Upper lobe of right lung (tissue), 1 donor: ENCODE results near the gene ART4. TPM values are rescaled to one million over a fixed set of nuclear protein-coding genes. Genes with fewer than 3 reads are reported as not detected.

Experiments
- ATAC-seq: fragments of 200-7000 bp; cut with Tn5 transposase; one replicate; pipeline ENCODE4 v1.9.1; 2020; ENCODE audit warnings: mild to moderate bottlenecking, moderate library complexity
- DNase-seq: peaks from one replicate; pipeline ENCODE4 v3.0.0-alpha.2; 2020
- H3K27ac ChIP-seq: fragments of 200-600 bp; one replicate; pipeline ENCODE4 v1.8.0; 2022
- H3K27me3 ChIP-seq: fragments of 200-600 bp; one replicate; pipeline ENCODE4 v1.8.0; 2022; ENCODE audit warnings: mild to moderate bottlenecking
- H3K36me3 ChIP-seq: fragments of 200-600 bp; one replicate; pipeline ENCODE4 v1.8.0; 2022
- H3K4me1 ChIP-seq: fragments of 200-600 bp; one replicate; pipeline ENCODE4 v1.8.0; 2022
- H3K4me3 ChIP-seq: fragments of 200-600 bp; one replicate; pipeline ENCODE4 v1.8.0; 2022; ENCODE audit warnings: mild to moderate bottlenecking
- H3K9me3 ChIP-seq: fragments of 200-600 bp; one replicate; pipeline ENCODE4 v1.8.0; 2022
- intact Hi-C: fragments of 100-400 bp; cut with DNase I; formaldehyde crosslinking; loops from one replicate; pipeline ENCODE4 v1.11.0; 2022
- total RNA-seq: library from RNA; stranded (reverse); fragmentation: NEBNext Ultra II Directional; extraction: Animal tissue kit (Norgen Biotek cat#: 25700); gene quantifications from one replicate; pipeline ENCODE4 v1.2.1, GENCODE V29; 2021
- TF ChIP-seq, protein P1 (sequence below): fragments of 200-600 bp; IDR thresholded peaks from one replicate; pipeline ENCODE4 v1.8.0; 2022; ENCODE audit warnings: antibody characterized with exemption
- donor health status: DM: no; HTN: yes; CAD: no; lungs with severe emphysema.

Gene ART4
- total RNA-seq, 1 donor from 2014 or later, result 5.7 TPM

DNA sequence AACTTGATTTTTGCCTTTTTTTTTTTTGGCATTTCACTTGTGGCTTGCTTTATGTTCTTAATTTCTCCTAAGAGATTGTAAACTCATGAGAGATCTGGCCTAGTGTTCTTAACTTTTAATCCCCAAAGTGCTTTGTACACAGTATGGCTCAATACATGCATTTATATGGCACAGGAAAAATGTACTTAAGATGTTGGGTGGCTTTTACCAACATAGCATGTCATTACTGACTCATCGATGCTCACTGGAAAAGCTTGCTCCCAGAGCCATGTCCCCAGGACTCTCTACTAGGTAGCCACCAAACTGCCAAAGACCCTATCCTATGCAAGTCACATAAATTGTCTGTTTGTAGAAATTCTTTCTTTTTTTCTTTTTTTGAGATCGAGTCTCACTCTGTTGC is 16.3 kb downstream of the ART4 start:
- intact Hi-C loops, result no loop called here

GRCh38 chr12:14826491-14826890 is 16.8 kb downstream of the ART4 start:
- TF ChIP-seq, protein P1, sequence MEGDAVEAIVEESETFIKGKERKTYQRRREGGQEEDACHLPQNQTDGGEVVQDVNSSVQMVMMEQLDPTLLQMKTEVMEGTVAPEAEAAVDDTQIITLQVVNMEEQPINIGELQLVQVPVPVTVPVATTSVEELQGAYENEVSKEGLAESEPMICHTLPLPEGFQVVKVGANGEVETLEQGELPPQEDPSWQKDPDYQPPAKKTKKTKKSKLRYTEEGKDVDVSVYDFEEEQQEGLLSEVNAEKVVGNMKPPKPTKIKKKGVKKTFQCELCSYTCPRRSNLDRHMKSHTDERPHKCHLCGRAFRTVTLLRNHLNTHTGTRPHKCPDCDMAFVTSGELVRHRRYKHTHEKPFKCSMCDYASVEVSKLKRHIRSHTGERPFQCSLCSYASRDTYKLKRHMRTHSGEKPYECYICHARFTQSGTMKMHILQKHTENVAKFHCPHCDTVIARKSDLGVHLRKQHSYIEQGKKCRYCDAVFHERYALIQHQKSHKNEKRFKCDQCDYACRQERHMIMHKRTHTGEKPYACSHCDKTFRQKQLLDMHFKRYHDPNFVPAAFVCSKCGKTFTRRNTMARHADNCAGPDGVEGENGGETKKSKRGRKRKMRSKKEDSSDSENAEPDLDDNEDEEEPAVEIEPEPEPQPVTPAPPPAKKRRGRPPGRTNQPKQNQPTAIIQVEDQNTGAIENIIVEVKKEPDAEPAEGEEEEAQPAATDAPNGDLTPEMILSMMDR, result no peak
- intact Hi-C loops, result no loop called here
- H3K27me3 ChIP-seq, result no peaks in the 10 kb centered on the region
- ATAC-seq (no peak), DNase-seq (no peak)
- no peaks in the 10 kb centered on the region for H3K9me3 ChIP-seq
- H3K4me3 ChIP-seq, result no peak overlapping the region
- H3K27ac ChIP-seq, result peak overlapping the region; percentile 18
- no peaks in the 10 kb centered on the region for H3K36me3 ChIP-seq
- no peaks in the 10 kb centered on the region for H3K4me1 ChIP-seq

More for the DNA sequence above, 16.3 kb downstream of the ART4 start:
- DNase-seq (no peak), ATAC-seq (no peak)
- Histone ChIP-seq H3K4me3 (no peak overlapping the region), H3K27me3 (no peaks in the 10 kb centered on the region), H3K9me3 (no peaks in the 10 kb centered on the region), H3K36me3 (no peaks in the 10 kb centered on the region), H3K4me1 (no peaks in the 10 kb centered on the region), H3K27ac (peak overlapping the region; percentile 18)
- TF ChIP-seq, protein P1, result no peak

DNA sequence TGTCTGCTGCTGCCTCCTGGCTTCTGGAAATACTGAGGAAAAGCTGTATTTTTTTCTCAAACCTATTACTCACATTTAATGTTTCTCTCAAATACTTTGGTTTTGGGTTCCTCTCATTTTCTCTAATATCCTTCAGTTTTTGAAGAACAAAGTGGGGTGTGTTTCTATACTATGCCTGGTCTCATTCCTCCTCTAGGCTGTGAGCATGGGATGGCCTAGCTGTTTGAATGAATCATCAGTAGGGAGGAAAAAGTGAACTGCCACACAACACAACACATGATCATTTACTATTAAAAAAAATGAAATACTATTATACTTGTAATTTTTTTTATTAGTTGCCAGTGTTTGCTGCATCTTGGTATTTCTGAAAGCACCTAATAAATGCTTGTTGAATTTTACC is 18.1 kb downstream of the ART4 start:
- ATAC-seq, result no peak
- H3K27ac ChIP-seq, result no peak overlapping the region
- H3K36me3 ChIP-seq, result no peaks in the 10 kb centered on the region
- no peaks in the 10 kb centered on the region for H3K27me3 ChIP-seq
- intact Hi-C loops, result no loop called here
- TF ChIP-seq, protein P1, result no peak
- DNase-seq, result no peak
- no peaks in the 10 kb centered on the region for H3K9me3 ChIP-seq
- no peak overlapping the region for H3K4me3 ChIP-seq
- H3K4me1 ChIP-seq, result no peaks in the 10 kb centered on the region

DNA sequence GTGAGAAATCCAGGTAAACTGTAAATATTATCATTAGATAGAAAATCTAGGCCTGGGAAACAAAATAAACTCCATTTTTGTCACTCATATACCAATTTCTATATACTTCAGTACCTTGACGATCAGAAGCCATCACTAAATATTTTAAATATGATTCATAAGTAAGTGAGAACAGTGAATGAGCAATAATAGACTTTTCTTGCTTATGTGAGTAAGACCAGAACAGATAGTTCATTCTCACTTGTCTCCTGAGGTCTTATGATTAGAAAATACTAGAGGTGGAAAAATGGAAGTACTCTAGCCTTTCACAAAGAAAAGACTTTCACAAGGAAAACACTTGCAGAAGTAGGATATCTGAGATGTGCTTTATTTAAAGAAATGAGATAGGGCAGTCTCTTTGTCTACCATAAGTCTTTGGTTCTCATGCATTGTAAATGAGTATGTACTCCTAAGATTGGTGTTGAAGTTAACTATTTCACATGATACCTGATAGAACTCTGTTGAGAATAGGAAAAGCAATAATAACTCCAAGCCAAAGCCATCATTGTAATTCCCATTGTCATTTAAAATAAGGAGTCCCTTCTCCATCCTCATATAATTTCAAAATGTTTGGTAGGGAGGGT is 19.2 kb downstream of the ART4 start:
- TF ChIP-seq, protein P1, result no peak
- Histone ChIP-seq H3K4me3 (no peak overlapping the region), H3K9me3 (no peaks in the 10 kb centered on the region), H3K27ac (no peak overlapping the region), H3K36me3 (no peaks in the 10 kb centered on the region), H3K27me3 (no peaks in the 10 kb centered on the region), H3K4me1 (no peaks in the 10 kb centered on the region)
- DNase-seq (no peak), ATAC-seq (no peak)
- intact Hi-C loops, result no loop called here

DNA sequence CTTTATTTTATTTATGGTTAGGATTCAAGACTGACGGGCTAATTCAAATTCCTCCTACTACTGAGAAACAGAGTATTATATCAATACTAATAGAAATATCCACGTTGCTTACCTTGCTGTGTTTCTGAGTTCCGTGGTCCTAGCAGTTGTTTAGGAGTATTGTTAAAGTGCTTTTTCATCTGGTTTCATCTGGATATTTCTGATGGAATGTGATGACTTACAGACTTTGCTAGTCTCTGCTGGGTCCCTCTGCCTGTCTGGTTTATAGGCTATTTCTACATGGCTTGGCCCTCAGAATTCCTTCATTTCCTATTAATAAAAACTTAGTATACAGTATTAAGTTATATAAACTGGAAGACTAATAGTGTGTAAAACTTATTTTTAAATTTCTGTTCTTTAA is 29.3 kb downstream of the ART4 start, which contains the start of gene SMCO3:
Gene SMCO3 (minus strand): TSS at position 169 of the 400 bp plus-strand sequence. CDS start 7,502 bp downstream, outside the sequence.
- H3K4me3 ChIP-seq, result peak within 1 kb of the TSS; percentile 9
- TF ChIP-seq, protein P1, result no peak
- H3K27ac ChIP-seq, result peak within 1 kb of the TSS; percentile 3
- H3K36me3 ChIP-seq, result no peaks in the 10 kb centered on the region
- intact Hi-C loops, result no loop called here
- H3K27me3 ChIP-seq, result no peaks in the 10 kb centered on the region
- no peak for ATAC-seq
- no peaks in the 10 kb centered on the region for H3K9me3 ChIP-seq
- no peak for DNase-seq
- peaks cover 7% of the 10 kb centered on the region for H3K4me1 ChIP-seq
